ENCODE measurements around the gene STK17B. TPM values are rescaled to one million over a fixed set of nuclear protein-coding genes. Genes with fewer than 3 reads are reported as not detected.

The STK17B gene
- total RNA-seq, 1 donor from 2014 or later = 11.0 TPM

- no peak for ATAC-seq
Observed at GRCh38 chr2:196183528-196184231, 12.3 kb upstream of the STK17B start.

DNA sequence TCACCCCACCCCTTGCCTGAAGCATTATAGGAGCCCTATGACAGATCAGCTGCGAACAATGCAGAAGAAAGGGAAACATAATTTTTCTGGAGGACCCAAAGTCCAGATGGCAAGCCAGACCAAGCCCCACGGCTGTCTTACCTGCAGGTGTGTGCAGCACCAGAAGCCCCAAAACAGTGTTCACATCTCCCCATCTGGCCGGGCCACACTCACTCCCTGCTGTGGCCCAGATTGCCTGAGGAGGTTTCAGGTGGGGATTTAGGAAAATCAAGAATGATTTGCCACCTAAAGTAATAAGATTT lies 11.7 kb upstream of the STK17B start:
- ATAC-seq = no peak

DNA sequence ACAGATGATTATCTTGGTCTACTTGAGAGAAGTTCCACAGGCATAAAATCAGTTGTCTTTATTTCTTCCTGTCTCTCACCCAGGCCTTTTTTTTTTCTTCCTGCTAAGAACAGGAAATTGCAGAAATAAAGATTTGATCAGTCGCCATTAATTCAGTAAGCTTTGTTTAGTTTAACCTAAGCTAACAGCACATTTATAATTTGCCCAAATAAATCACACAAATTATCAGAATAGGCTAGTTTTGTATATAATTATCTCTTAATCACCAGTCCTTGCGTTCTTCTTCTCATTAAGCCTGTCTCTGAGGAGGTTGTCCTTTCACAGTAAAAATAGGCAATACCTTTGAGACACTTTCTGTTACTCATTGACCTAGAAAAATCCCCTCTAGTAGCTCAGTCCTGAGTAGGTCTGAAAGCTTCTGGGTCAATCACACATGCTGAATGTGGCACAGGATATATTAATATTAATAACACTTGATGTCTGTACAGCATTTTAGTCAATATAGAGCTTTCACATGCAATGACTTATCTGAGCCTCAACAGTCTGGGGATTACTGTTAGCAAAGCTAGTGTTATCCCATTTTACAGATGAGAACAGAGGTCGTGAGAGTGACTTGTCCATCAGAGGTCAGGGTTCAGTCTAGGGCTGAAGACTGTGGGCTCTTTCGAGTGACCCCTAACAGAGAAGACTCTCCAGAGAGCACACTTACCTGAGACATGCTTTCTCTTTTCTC lies 11.2 kb upstream of the STK17B start:
- ATAC-seq = no peak

- no peak for ATAC-seq
Observed at GRCh38 chr2:196181484-196181883, 10.1 kb upstream of the STK17B start.

DNA sequence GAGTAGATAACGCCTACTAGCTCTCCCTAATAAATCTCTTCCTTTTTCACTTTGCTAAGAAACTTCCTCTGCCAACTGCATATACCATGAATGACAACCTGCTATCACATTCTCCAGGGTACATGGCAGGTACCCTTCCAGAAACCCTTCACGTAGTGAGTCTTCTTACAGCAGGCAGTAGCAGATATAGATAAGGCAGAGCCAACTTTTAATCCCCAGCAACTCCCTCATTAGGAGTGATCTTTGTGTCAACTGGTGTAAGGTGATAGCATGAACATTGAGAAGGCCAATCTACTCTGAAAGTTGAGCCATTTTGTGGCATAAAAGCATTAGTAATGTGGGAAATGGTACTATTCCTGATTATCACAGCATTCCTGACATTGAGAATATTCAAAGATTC lies 5.7 kb upstream of the STK17B start:
- ATAC-seq = no peak

GRCh38 chr2:196176142-196176738 lies 4.9 kb upstream of the STK17B start:
- peak; percentile 49 for ATAC-seq

GRCh38 chr2:196174404-196174803 lies 3.0 kb upstream of the STK17B start:
- ATAC-seq = no peak

- ATAC-seq = no peak
Observed at GRCh38 chr2:196173505-196173904, 2.1 kb upstream of the STK17B start.

GRCh38 chr2:196172951-196173350 lies 1.6 kb upstream of the STK17B start:
- ATAC-seq = no peak

- ATAC-seq = no peak
Observed at GRCh38 chr2:196171946-196172345, 568 bp upstream of the STK17B start.

DNA sequence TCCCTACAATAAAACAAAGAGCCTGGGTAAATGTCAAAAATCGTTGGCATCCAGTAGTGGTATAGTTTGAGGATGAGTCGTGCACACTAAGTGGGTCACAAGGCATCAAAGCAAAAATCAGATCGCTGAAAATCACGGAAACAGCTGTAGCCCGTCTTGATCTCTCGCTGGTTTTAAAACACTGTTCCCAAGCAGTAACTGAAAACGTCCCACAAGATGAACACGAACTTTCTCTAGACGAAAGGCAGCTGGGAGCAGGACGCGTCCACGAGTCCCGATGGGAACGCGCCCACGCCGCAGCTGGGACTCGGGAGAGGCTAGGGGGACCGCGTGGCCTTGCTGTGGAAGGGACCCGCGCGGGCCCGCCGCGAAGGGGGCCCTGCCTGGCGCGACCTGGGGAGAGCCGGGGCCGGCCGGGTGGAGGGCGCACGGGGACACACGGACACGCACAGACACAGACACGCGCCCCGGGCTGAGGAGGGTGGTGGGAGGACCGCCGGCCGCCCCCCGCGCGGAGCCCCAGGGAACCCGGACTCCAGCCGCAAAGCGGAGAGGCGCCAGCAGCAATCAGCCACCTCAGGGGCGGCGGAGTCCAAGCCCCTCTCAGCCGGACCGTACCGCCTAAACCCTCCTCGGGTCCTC lies 651 bp downstream of the STK17B start:
- ATAC-seq = peak; percentile 43

DNA sequence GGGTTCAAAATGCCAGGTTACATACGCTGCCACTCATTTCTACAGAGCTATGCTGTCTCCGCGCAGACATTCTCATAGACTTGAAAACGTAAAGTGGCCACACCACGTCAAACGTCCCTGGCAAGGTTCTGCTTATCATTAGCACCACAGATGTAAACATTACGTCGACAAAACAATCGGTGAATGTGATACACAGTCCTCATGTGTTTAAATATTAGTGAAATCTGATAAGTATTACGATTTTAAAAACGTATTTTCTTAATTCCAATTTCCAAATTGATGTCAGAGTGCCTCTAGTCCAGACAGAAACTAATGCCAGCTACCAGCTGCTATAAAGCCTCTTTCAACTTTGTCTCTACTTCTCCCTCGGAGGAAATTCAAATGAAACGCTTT lies 1.2 kb downstream of the STK17B start:
- ATAC-seq = no peak

GRCh38 chr2:196169516-196169915 lies 1.9 kb downstream of the STK17B start:
- no peak for ATAC-seq

GRCh38 chr2:196168181-196168580 lies 3.2 kb downstream of the STK17B start:
- ATAC-seq = no peak

DNA sequence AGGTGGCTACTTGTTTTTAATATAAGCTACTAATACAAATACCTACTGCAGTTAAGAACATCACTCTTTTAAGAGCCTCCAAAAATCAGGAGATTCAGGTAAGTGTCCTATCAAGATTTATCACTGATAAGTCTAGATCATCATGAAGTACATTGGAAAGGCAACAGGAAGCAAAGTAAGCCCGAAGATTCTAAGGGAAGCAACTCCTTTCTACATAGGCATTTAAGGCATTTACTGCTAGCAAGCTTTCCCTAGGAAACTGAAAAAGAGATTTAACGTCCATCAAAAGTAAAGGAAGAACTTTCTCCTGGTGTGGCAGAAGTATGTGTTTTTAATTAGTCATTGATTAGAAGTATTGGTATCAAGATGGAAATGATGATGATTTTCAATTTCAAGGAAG lies 3.7 kb downstream of the STK17B start:
- ATAC-seq = no peak

- ATAC-seq = no peak
Observed at GRCh38 chr2:196166876-196167275, 4.5 kb downstream of the STK17B start.

GRCh38 chr2:196165016-196165415 lies 6.4 kb downstream of the STK17B start:
- ATAC-seq = no peak

GRCh38 chr2:196163285-196163684 lies 8.1 kb downstream of the STK17B start:
- ATAC-seq = no peak

DNA sequence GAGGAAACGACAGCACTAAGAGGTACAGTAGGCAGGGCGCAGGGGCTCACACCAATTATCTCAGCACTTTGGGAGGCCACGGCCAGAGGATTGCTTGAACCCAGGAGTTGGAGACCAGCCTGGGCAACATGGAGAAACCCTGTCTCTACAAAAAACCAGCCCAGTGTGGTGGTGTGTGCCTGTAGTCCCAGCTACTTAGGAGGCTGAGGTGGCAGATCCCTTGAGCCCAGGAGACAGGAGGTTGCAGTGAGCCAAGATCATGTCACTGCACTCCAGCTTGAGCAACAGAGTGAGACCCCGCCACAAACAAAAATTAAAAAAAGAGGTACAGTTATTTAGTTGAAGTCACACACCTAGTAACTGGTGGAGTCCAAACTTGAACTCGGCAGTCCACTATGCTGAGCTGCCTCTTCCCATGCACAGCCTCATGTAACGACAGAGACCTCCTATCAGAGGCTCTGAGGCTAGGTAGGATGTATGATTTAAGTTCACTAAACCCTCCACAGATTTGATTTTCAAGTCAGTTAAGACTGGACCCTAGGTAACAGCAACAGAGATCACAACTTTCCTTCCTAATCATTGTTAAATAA lies 8.7 kb downstream of the STK17B start:
- ATAC-seq = no peak

- no peak for ATAC-seq
Observed at GRCh38 chr2:196160946-196161345, 10.4 kb downstream of the STK17B start.

- peak; percentile 83 for ATAC-seq
Observed at GRCh38 chr2:196160101-196160500, 11.3 kb downstream of the STK17B start.

DNA sequence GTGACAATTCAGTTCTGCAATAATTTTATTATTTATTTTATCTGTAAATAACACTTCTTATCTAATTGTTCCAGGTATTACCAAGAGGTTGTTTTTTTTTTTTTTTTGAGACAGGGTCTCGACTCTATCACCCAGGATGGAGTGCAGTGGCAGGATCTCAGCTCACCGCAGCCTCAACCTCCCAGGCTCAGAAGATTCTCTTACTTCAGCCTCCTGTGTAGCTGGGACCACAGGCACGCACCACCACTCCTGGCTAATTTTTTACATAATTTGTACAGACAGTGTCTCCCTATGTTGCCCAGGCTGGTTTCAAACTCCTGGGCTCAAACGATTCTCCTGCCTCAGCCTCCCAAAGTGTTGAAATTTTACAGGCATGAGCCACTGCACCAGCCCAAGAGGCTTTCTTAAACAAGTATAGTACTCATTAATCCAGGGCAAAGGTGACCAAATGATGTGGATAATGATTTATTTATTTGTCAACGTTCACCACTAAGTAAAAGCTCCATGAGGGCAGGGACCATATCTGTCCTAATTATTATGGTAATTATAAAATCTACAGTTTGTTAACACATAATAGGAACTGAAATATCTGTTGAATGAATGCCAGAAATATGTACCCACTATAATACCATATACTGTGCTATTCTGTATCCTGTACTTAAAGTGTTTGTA lies 12.0 kb downstream of the STK17B start:
- peak; percentile 10 for ATAC-seq

GRCh38 chr2:196155575-196155974 lies 15.8 kb downstream of the STK17B start:
- ATAC-seq = no peak

Data from esophagus mucosa (tissue), 1 donor.